HG03354 (cell line): ENCODE results near the gene ARHGAP18.

ENCODE experiments used
- ATAC-seq: cut with Tn5 transposase; IDR thresholded peaks from one replicate; pipeline ENCODE4 v1.9.1; 2021; ENCODE audit warnings: mild to moderate bottlenecking; ENCODE audit not compliant: unreplicated experiment, poor library complexity, severe bottlenecking

Gene ARHGAP18

GRCh38 chr6:129695373-129696027 lies 14.5 kb downstream of the ARHGAP18 start:
- peak; percentile 57 for ATAC-seq

GRCh38 chr6:129694036-129694435 lies 15.9 kb downstream of the ARHGAP18 start:
- no peak for ATAC-seq

- no peak for ATAC-seq
These were observed 17.5 kb downstream of the ARHGAP18 start for GRCh38 chr6:129692467-129692866.

- no peak for ATAC-seq
These were observed 18.3 kb downstream of the ARHGAP18 start for GRCh38 chr6:129691709-129692108.

- ATAC-seq: no peak
These were observed 18.8 kb downstream of the ARHGAP18 start for GRCh38 chr6:129691043-129691640.

- peak; percentile 63 for ATAC-seq
These were observed 22.9 kb downstream of the ARHGAP18 start for GRCh38 chr6:129686941-129687627.

- ATAC-seq: no peak
These were observed 24.3 kb downstream of the ARHGAP18 start for GRCh38 chr6:129685662-129686031.

- no peak for ATAC-seq
These were observed 24.9 kb downstream of the ARHGAP18 start for GRCh38 chr6:129684903-129685661.

GRCh38 chr6:129684323-129684884 lies 25.6 kb downstream of the ARHGAP18 start:
- ATAC-seq: no peak

- peak; percentile 92 for ATAC-seq
These were observed 26.2 kb downstream of the ARHGAP18 start for GRCh38 chr6:129683601-129684322.

- no peak for ATAC-seq
These were observed 28.1 kb downstream of the ARHGAP18 start for GRCh38 chr6:129681913-129682205.

- no peak for ATAC-seq
These were observed 29.3 kb downstream of the ARHGAP18 start for GRCh38 chr6:129680633-129681032.

GRCh38 chr6:129679758-129680157 lies 30.2 kb downstream of the ARHGAP18 start:
- ATAC-seq: no peak

GRCh38 chr6:129679275-129679674 lies 30.7 kb downstream of the ARHGAP18 start:
- no peak for ATAC-seq

- ATAC-seq: no peak
These were observed 31.5 kb downstream of the ARHGAP18 start for GRCh38 chr6:129678463-129678862.

- no peak for ATAC-seq
These were observed 32.2 kb downstream of the ARHGAP18 start for GRCh38 chr6:129677620-129678325.

GRCh38 chr6:129675669-129676472 lies 34.1 kb downstream of the ARHGAP18 start:
- no peak for ATAC-seq

- ATAC-seq: no peak
These were observed 36.2 kb downstream of the ARHGAP18 start for GRCh38 chr6:129673748-129674147.
